ENCODE results near the gene TENM3.

The TENM3 gene

GRCh38 chr4:182801636-182802035 is 558.4 kb downstream of the TENM3 start:
- no peak overlapping the region for H3K4me3 ChIP-seq (ENCODE audit: low read length)
- H3K27ac ChIP-seq (ENCODE audit: low read length), result no peak overlapping the region
- no peak for DNase-seq
- no peaks in the 10 kb centered on the region for H3K9me2 ChIP-seq (replicated peaks; ENCODE audit: insufficient read depth, low read length)
- H3F3A ChIP-seq (ENCODE audit: insufficient read depth, low read length), result peaks cover 1% of the 10 kb centered on the region
- no peak overlapping the region for H3K9ac ChIP-seq (ENCODE audit: low read length)
- no peak overlapping the region for H3K4me2 ChIP-seq (ENCODE audit: low read depth, low read length)
- H3K9me3 ChIP-seq (replicated peaks; ENCODE audit: insufficient read depth, low read length), result no peaks in the 10 kb centered on the region
- no peaks in the 10 kb centered on the region; the same call in 1 of the 2 replicates for H3K4me1 ChIP-seq (ENCODE audit: low read length)
- TF ChIP-seq EZH2 (optimal IDR thresholded peaks at IDR 0.05; ENCODE audit: low read depth, low read length) (no peak), EZH2phosphoT487 (IDR thresholded peaks at IDR 0.05; ENCODE audit: low read length) (no peak)
- TF ChIP-seq, protein P1, sequence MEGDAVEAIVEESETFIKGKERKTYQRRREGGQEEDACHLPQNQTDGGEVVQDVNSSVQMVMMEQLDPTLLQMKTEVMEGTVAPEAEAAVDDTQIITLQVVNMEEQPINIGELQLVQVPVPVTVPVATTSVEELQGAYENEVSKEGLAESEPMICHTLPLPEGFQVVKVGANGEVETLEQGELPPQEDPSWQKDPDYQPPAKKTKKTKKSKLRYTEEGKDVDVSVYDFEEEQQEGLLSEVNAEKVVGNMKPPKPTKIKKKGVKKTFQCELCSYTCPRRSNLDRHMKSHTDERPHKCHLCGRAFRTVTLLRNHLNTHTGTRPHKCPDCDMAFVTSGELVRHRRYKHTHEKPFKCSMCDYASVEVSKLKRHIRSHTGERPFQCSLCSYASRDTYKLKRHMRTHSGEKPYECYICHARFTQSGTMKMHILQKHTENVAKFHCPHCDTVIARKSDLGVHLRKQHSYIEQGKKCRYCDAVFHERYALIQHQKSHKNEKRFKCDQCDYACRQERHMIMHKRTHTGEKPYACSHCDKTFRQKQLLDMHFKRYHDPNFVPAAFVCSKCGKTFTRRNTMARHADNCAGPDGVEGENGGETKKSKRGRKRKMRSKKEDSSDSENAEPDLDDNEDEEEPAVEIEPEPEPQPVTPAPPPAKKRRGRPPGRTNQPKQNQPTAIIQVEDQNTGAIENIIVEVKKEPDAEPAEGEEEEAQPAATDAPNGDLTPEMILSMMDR (IDR thresholded peaks at IDR 0.05; ENCODE audit: low read length), result no peak
- no peak overlapping the region for H2AFZ ChIP-seq (ENCODE audit: low read length)
- no peaks in the 10 kb centered on the region for H3K27me3 ChIP-seq (replicated peaks; ENCODE audit: insufficient read depth, low read length)
- no peaks in the 10 kb centered on the region for H3K36me3 ChIP-seq (replicated peaks; ENCODE audit: insufficient read depth, low read length)
- H3K79me2 ChIP-seq (ENCODE audit: low read length), result no peaks in the 10 kb centered on the region
- no peaks in the 10 kb centered on the region for H4K20me1 ChIP-seq (ENCODE audit: insufficient read depth, low read length)

DNA sequence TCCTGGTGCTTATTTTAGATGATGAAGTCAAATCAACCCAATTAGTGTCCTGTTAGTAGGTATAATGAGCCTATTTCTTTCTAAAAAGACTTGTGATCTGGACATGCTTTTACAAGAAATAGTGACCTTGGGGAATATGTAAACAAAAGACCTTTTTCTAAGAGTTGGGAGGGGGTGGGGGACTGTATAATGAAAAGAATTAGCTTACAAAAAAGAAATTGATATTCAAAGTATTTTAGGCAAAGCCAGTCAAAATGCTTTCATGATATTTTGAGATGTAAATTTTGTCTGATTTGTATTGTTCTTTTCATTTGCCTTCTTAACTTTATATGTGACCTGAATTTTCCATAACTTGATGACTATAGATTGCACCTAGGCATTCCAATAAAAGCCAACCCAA is 559.4 kb downstream of the TENM3 start:
- Histone ChIP-seq H3K4me1 (ENCODE audit: low read length) (no peaks in the 10 kb centered on the region; the same call in 1 of the 2 replicates), H3K27me3 (replicated peaks; ENCODE audit: insufficient read depth, low read length) (no peaks in the 10 kb centered on the region), H3K79me2 (ENCODE audit: low read length) (no peaks in the 10 kb centered on the region), H3K4me2 (ENCODE audit: low read depth, low read length) (no peak overlapping the region), H2AFZ (ENCODE audit: low read length) (no peak overlapping the region), H3K27ac (ENCODE audit: low read length) (no peak overlapping the region), H3F3A (ENCODE audit: insufficient read depth, low read length) (peaks cover 10% of the 10 kb centered on the region), H3K9me3 (replicated peaks; ENCODE audit: insufficient read depth, low read length) (no peaks in the 10 kb centered on the region), H4K20me1 (ENCODE audit: insufficient read depth, low read length) (no peaks in the 10 kb centered on the region), H3K9me2 (replicated peaks; ENCODE audit: insufficient read depth, low read length) (no peaks in the 10 kb centered on the region), H3K4me3 (ENCODE audit: low read length) (no peak overlapping the region), H3K36me3 (replicated peaks; ENCODE audit: insufficient read depth, low read length) (no peaks in the 10 kb centered on the region), H3K9ac (ENCODE audit: low read length) (no peak overlapping the region)
- no peak for DNase-seq
- no peak for TF ChIP-seq EZH2 (optimal IDR thresholded peaks at IDR 0.05; ENCODE audit: low read depth, low read length)
- TF ChIP-seq, protein P1 (IDR thresholded peaks at IDR 0.05; ENCODE audit: low read length), result no peak
- TF ChIP-seq EZH2phosphoT487 (IDR thresholded peaks at IDR 0.05; ENCODE audit: low read length), result no peak

DNA sequence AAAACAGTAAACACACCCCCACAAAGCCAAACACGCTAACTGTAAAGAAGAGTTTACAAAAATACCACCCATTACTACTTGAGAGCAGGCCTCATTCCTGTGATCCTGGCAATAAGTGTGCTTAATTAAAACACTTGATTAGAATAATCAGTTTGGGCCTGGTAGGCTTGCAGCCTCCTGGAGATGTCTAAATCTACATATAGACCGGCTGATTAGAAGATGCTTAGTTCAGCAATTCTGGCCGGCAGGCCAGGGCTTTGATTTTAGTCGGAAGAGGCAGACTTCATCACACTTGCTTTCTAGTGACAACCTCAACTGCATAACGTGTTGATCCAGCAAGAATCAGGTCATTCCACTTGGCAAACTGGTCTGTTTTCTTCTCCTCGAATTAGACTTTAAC is 560.0 kb downstream of the TENM3 start:
- no peaks in the 10 kb centered on the region for H3K79me2 ChIP-seq (ENCODE audit: low read length)
- H3K9me2 ChIP-seq (replicated peaks; ENCODE audit: insufficient read depth, low read length), result no peaks in the 10 kb centered on the region
- H3K4me1 ChIP-seq (ENCODE audit: low read length), result no peaks in the 10 kb centered on the region; the same call in 1 of the 2 replicates
- no peak overlapping the region for H3K27ac ChIP-seq (ENCODE audit: low read length)
- no peaks in the 10 kb centered on the region for H3K9me3 ChIP-seq (replicated peaks; ENCODE audit: insufficient read depth, low read length)
- no peak for DNase-seq
- TF ChIP-seq EZH2phosphoT487 (IDR thresholded peaks at IDR 0.05; ENCODE audit: low read length), result no peak
- no peak for TF ChIP-seq EZH2 (optimal IDR thresholded peaks at IDR 0.05; ENCODE audit: low read depth, low read length)
- TF ChIP-seq, protein P1 (IDR thresholded peaks at IDR 0.05; ENCODE audit: low read length), result no peak
- no peak overlapping the region for H3K9ac ChIP-seq (ENCODE audit: low read length)
- no peak overlapping the region for H2AFZ ChIP-seq (ENCODE audit: low read length)
- H4K20me1 ChIP-seq (ENCODE audit: insufficient read depth, low read length), result no peaks in the 10 kb centered on the region
- no peaks in the 10 kb centered on the region for H3K27me3 ChIP-seq (replicated peaks; ENCODE audit: insufficient read depth, low read length)
- no peak overlapping the region for H3K4me3 ChIP-seq (ENCODE audit: low read length)
- H3F3A ChIP-seq (ENCODE audit: insufficient read depth, low read length), result peaks cover 10% of the 10 kb centered on the region
- H3K4me2 ChIP-seq (ENCODE audit: low read depth, low read length), result no peak overlapping the region
- no peaks in the 10 kb centered on the region for H3K36me3 ChIP-seq (replicated peaks; ENCODE audit: insufficient read depth, low read length)

All from MM.1S (cell line).